ENCODE results near the gene IGSF1.

Gene IGSF1

DNA sequence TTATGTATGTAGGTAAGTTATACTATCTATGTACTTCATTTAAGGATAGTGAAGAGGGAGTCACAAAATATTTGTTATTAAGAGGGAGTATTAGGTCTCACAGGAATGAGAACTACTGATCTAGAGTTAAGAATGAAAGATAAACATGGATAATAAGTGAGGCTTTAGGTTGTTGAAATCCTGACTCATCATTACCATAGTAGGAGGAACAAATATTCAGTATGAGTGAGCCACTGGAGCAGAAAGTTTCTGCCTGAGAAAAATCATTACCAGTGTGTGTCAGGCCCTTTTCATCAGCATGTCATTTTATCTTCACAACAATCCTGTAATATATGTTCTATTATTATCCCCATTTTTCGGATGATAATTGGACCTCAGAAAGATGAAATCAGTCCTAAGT is 27.2 kb upstream of the IGSF1 start:
- TF ChIP-seq CTCF (IDR thresholded peaks at IDR 0.05; ENCODE audit: low read depth, low read length) = no peak
- DNase-seq (ENCODE audit: extremely low read depth, low read depth) = no peak

DNA sequence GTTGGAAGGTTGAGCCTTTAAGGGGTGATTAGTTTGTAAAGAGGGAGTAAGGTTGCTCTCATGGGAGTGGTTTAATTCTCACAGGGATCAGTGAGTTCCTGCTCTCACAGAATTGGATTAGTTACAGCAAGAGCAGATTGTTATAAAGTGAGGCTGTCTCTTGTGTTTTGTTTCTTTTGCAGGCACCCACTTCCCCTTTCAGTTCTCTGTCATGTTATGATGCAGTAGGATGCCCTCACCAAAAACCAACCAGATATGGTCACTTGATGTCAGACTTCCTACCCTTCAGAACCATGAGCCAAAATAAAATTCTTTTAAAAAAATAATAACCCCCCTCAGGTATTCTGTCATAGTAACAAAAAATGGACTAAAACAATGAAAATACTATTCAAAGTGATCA is 19.9 kb upstream of the IGSF1 start:
- DNase-seq (ENCODE audit: extremely low read depth, low read depth) = no peak
- no peak for TF ChIP-seq CTCF (IDR thresholded peaks at IDR 0.05; ENCODE audit: low read depth, low read length)

DNA sequence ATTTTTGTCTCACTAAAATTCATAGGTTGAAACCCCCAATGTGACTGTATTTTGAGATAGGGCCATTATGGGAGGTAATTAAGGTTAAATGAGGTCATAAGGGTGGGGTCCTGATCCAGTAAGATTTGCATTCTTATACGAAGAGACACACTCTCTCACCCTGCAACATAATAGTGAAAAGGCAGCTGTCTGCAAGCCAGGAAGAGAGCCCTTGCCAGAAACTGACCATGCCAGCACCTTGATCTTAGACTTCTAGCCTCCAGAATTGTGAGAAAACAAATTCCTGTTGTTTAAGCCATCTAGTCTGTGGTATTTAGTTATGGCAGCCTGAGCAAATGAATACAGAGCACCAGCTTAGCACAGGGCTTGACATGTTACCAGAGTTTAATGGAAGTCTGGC is 17.5 kb upstream of the IGSF1 start:
- TF ChIP-seq CTCF (IDR thresholded peaks at IDR 0.05; ENCODE audit: low read depth, low read length) = no peak
- DNase-seq (ENCODE audit: extremely low read depth, low read depth) = no peak

DNA sequence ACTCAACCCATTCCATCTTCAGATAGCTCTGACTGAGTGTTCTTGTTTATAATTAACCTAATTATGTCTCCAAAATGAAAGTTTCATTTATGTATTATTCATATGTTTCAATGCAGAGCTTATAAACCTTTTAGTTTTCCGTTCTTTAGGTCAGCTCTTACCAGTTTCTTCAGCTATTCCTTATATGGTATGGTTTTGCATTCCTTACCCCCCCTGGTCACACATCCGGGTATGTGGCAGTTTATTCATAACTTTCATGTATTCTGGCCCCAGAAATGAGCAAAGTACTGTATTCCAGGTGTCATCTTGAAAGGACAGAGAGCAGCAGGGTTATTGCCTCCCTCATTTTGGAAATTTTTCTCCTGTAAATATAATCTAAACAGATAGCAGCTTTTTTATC is 16.8 kb upstream of the IGSF1 start:
- TF ChIP-seq CTCF (IDR thresholded peaks at IDR 0.05; ENCODE audit: low read depth, low read length) = no peak
- no peak for DNase-seq (ENCODE audit: extremely low read depth, low read depth)

- TF ChIP-seq CTCF (IDR thresholded peaks at IDR 0.05; ENCODE audit: low read depth, low read length) = no peak
- no peak for DNase-seq (ENCODE audit: extremely low read depth, low read depth)
Observed at GRCh38 chrX:131302701-131303100, 13.6 kb upstream of the IGSF1 start.

DNA sequence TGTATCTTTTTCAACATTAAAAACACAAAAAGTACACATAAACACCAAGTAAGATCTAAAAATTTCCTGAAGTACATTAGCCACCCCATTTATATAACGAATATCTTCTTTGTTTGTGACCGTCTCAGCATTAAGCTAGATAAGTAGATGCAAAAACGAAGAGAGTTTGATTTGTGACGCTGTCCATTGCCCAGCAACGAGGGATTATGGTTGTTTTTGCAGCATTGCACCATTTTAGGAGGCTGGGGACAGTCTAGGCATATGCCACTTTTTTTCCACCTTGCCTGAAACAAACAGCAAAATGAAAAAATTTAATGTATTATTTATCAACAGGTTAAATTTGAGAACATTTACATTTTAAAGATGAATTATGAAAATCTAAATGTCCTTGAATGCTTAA is 12.0 kb upstream of the IGSF1 start:
- TF ChIP-seq CTCF (IDR thresholded peaks at IDR 0.05; ENCODE audit: low read depth, low read length) = no peak
- no peak for DNase-seq (ENCODE audit: extremely low read depth, low read depth)

GRCh38 chrX:131298846-131299245 is 9.7 kb upstream of the IGSF1 start:
- no peak for TF ChIP-seq CTCF (IDR thresholded peaks at IDR 0.05; ENCODE audit: low read depth, low read length)
- DNase-seq (ENCODE audit: extremely low read depth, low read depth) = no peak
